ENCODE measurements around the gene TSHZ2. TPM values are rescaled to one million over a fixed set of nuclear protein-coding genes. Genes with fewer than 3 reads are reported as not detected.

The TSHZ2 gene
- total and polyA plus RNA-seq, 2 donors (not counting 3 experiments of a cell fraction or from before 2014, with no cell fraction given): not detected

GRCh38 chr20:53127027-53127426 is 154.9 kb downstream of the TSHZ2 start:
- Histone ChIP-seq H3K4me3 (replicated peaks in 1 of 3; ENCODE audit: insufficient read depth in 1 of 3, low read depth in 1 of 3, low read length in 3 of 3) (no peak overlapping the region), H3K9ac (replicated peaks; ENCODE audit: extremely low read depth, insufficient read depth, low read length) (no peak overlapping the region), H3K27ac (ENCODE audit: insufficient read depth, low read depth, low read length) (no peak overlapping the region), H3K27me3 (ENCODE audit: control insufficient read depth in 2 of 2, insufficient read depth in 2 of 2, low read length in 2 of 2) (no peaks in the 10 kb centered on the region), H3K4me2 (ENCODE audit: insufficient read depth, low read length) (no peak overlapping the region), H3K9me1 (replicated peaks; ENCODE audit: control insufficient read depth, extremely low read depth, insufficient read depth, low read length) (no peaks in the 10 kb centered on the region), H2AFZ (ENCODE audit: low read depth, low read length) (no peak overlapping the region), H4K20me1 (replicated peaks; ENCODE audit: control insufficient read depth, extremely low read depth, insufficient read depth, low read length) (no peaks in the 10 kb centered on the region), H3K4me1 (ENCODE audit: control insufficient read depth, extremely low read depth, insufficient read depth, low read length) (no peaks in the 10 kb centered on the region), H3K79me2 (ENCODE audit: control insufficient read depth, insufficient read depth, low read length) (no peaks in the 10 kb centered on the region), H3K9me3 (replicated peaks; ENCODE audit: control insufficient read depth, insufficient read depth, low read length) (no peaks in the 10 kb centered on the region), H3K36me3 (ENCODE audit: control insufficient read depth in 2 of 2, extremely low read depth in 1 of 2, insufficient read depth in 2 of 2, low read length in 2 of 2) (no peaks in the 10 kb centered on the region)
- TF ChIP-seq MAX (IDR thresholded peaks at IDR 0.05; ENCODE audit: insufficient read depth, insufficient read length) (no peak), EZH2 (IDR thresholded peaks at IDR 0.05; ENCODE audit: borderline replicate concordance, low read depth, low read length, severe bottlenecking) (no peak), MYC (IDR thresholded peaks at IDR 0.05; ENCODE audit: low read depth, low read length) (no peak), GATA2 (IDR thresholded peaks at IDR 0.05; ENCODE audit: insufficient read depth, insufficient read length, low read depth, low read length) (no peak), JUN (IDR thresholded peaks at IDR 0.05; ENCODE audit: borderline replicate concordance, insufficient read depth, insufficient read length, low read depth) (no peak), FOS (IDR thresholded peaks at IDR 0.05; ENCODE audit: borderline replicate concordance, insufficient read depth, low read length) (no peak), POLR2AphosphoS5 (IDR thresholded peaks at IDR 0.05; ENCODE audit: insufficient read depth, low read depth, low read length) (no peak), POLR2A (IDR thresholded peaks at IDR 0.05; ENCODE audit: low read depth, low read length) (no peak)
- TF ChIP-seq, protein P1, sequence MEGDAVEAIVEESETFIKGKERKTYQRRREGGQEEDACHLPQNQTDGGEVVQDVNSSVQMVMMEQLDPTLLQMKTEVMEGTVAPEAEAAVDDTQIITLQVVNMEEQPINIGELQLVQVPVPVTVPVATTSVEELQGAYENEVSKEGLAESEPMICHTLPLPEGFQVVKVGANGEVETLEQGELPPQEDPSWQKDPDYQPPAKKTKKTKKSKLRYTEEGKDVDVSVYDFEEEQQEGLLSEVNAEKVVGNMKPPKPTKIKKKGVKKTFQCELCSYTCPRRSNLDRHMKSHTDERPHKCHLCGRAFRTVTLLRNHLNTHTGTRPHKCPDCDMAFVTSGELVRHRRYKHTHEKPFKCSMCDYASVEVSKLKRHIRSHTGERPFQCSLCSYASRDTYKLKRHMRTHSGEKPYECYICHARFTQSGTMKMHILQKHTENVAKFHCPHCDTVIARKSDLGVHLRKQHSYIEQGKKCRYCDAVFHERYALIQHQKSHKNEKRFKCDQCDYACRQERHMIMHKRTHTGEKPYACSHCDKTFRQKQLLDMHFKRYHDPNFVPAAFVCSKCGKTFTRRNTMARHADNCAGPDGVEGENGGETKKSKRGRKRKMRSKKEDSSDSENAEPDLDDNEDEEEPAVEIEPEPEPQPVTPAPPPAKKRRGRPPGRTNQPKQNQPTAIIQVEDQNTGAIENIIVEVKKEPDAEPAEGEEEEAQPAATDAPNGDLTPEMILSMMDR (IDR thresholded peaks at IDR 0.05; ENCODE audit: extremely low read depth in 1 of 2, insufficient read depth in 1 of 2, low read depth in 1 of 2, low read length in 2 of 2): no peak
- POLR2A ChIA-PET: no interaction called here
- no peak for FAIRE-seq
- CTCF ChIA-PET: no interaction called here
- intact Hi-C loops (cut with micrococcal nuclease): no loop called here
- dilution Hi-C loops (cut with MboI; ENCODE audit: extremely low pct_ligation_motif_present, low sequenced_read_pairs): no loop called here
- BruUV-seq (replicated peaks): no TSS peak
- no peak for DNase-seq (ENCODE audit: low read depth, low spot score)
